PC-9 (cell line): ENCODE results near the gene KIAA0232.

Source experiments
- EZH2 ChIP-seq: fragments of 200-600 bp; sonication (generic); IDR thresholded peaks from 2 replicates; pipeline ENCODE4 v1.8.0; 2017; ENCODE audit warnings: antibody characterized with exemption, low read depth
- TF ChIP-seq, protein P1 (sequence below): fragments of 200-600 bp; sonication (generic); conservative IDR thresholded peaks from 2 replicates; pipeline ENCODE4 v1.6.1; 2017; ENCODE audit warnings: mixed run types, antibody characterized with exemption, mild to moderate bottlenecking, moderate library complexity

- no peak for TF ChIP-seq EZH2
- TF ChIP-seq, protein P1, sequence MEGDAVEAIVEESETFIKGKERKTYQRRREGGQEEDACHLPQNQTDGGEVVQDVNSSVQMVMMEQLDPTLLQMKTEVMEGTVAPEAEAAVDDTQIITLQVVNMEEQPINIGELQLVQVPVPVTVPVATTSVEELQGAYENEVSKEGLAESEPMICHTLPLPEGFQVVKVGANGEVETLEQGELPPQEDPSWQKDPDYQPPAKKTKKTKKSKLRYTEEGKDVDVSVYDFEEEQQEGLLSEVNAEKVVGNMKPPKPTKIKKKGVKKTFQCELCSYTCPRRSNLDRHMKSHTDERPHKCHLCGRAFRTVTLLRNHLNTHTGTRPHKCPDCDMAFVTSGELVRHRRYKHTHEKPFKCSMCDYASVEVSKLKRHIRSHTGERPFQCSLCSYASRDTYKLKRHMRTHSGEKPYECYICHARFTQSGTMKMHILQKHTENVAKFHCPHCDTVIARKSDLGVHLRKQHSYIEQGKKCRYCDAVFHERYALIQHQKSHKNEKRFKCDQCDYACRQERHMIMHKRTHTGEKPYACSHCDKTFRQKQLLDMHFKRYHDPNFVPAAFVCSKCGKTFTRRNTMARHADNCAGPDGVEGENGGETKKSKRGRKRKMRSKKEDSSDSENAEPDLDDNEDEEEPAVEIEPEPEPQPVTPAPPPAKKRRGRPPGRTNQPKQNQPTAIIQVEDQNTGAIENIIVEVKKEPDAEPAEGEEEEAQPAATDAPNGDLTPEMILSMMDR, result no peak
These were observed 5.4 kb upstream of the KIAA0232 start for GRCh38 chr4:6776920-6777635.
